ENCODE measurements around the gene CSTPP1.

CSTPP1 gene

DNA sequence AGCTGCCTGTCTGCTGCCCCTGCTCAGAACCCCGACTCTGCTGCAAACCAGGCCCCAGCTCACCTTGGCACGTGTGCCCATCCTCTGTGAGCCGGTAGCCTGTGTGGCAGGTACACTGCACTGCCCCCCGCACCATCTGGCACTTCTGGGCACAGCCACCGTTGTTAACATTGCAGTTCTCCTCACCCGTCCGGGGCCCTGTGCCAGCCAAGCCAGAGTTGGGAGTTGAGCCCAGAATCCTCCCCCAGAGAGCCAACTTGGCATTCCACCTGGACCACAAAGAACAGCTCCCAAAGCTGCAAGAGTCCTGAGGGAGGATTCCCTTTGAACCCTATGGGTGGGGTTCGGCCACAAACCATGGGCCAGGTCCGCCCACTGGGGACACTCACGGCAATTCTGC, 40.7 kb upstream of the CSTPP1 start:
- no peak overlapping the region for H3K27ac ChIP-seq (ENCODE audit: low read depth, low read length, poor library complexity, severe bottlenecking)
- H3K9me2 ChIP-seq (ENCODE audit: low read depth, low read length): no peaks in the 10 kb centered on the region
- no peak overlapping the region for H2AFZ ChIP-seq (ENCODE audit: low read length)
- H3K4me2 ChIP-seq (ENCODE audit: low read length): no peak overlapping the region
- H3K79me2 ChIP-seq (ENCODE audit: insufficient read depth, low read length): no peaks in the 10 kb centered on the region
- H3F3A ChIP-seq (ENCODE audit: insufficient read depth, low read length): no peaks in the 10 kb centered on the region
- peaks cover 37% of the 10 kb centered on the region for H3K36me3 ChIP-seq (ENCODE audit: insufficient read depth, low read length)
- H4K20me1 ChIP-seq (ENCODE audit: insufficient read depth, low read length): no peaks in the 10 kb centered on the region
- H3K27me3 ChIP-seq (ENCODE audit: insufficient read depth, low read length): no peaks in the 10 kb centered on the region
- no peaks in the 10 kb centered on the region for H3K4me1 ChIP-seq (ENCODE audit: insufficient read depth, low read length, severe bottlenecking)
- no peak for TF ChIP-seq EZH2 (IDR thresholded peaks at IDR 0.05; ENCODE audit: borderline replicate concordance, low read length)
- TF ChIP-seq, protein P1, sequence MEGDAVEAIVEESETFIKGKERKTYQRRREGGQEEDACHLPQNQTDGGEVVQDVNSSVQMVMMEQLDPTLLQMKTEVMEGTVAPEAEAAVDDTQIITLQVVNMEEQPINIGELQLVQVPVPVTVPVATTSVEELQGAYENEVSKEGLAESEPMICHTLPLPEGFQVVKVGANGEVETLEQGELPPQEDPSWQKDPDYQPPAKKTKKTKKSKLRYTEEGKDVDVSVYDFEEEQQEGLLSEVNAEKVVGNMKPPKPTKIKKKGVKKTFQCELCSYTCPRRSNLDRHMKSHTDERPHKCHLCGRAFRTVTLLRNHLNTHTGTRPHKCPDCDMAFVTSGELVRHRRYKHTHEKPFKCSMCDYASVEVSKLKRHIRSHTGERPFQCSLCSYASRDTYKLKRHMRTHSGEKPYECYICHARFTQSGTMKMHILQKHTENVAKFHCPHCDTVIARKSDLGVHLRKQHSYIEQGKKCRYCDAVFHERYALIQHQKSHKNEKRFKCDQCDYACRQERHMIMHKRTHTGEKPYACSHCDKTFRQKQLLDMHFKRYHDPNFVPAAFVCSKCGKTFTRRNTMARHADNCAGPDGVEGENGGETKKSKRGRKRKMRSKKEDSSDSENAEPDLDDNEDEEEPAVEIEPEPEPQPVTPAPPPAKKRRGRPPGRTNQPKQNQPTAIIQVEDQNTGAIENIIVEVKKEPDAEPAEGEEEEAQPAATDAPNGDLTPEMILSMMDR (IDR thresholded peaks at IDR 0.05; ENCODE audit: low read length): no peak
- no peak overlapping the region for H3K9ac ChIP-seq (ENCODE audit: low read length)
- no peak overlapping the region for H3K4me3 ChIP-seq (ENCODE audit: low read depth, low read length, poor library complexity, severe bottlenecking)
- H3K9me3 ChIP-seq (ENCODE audit: low read length): no peaks in the 10 kb centered on the region

DNA sequence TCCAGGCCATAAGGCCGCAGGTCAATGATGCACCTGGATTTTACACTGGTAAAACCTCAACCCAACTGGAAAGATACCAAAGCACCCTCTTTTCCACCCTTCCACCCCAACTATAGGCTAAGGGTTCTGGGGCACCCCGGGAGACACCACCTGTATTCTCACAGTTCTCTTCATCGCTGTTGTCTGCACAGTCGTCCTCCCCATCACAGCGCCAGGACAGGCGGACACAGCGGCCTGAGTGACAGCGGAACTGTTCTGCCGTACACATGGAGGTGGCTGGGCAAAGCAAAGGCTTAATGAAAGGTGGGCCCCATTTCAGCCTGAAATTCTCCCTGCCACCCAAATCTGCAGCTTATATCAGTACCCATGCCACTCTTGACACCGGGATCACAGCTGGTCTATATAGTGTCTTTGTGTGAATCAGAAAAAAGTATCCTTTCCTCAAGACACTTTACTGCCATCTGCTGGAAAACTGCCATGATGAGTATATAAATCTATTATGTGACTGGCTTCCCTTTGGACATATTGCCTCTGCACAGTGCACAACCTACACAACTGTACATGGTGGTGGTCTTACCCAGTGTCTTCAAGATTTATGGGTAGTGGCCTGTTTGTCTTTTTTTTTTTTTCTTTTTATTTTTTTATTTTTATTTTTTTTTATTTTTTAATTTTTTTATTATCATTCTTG, 39.7 kb upstream of the CSTPP1 start:
- H3K9me2 ChIP-seq (ENCODE audit: low read depth, low read length): no peaks in the 10 kb centered on the region
- peaks cover 37% of the 10 kb centered on the region for H3K36me3 ChIP-seq (ENCODE audit: insufficient read depth, low read length)
- H3K27me3 ChIP-seq (ENCODE audit: insufficient read depth, low read length): no peaks in the 10 kb centered on the region
- no peak overlapping the region for H3K4me3 ChIP-seq (ENCODE audit: low read depth, low read length, poor library complexity, severe bottlenecking)
- H3K9me3 ChIP-seq (ENCODE audit: low read length): no peaks in the 10 kb centered on the region
- no peak overlapping the region for H2AFZ ChIP-seq (ENCODE audit: low read length)
- no peak overlapping the region for H3K4me2 ChIP-seq (ENCODE audit: low read length)
- H3K79me2 ChIP-seq (ENCODE audit: insufficient read depth, low read length): no peaks in the 10 kb centered on the region
- no peak for TF ChIP-seq EZH2 (IDR thresholded peaks at IDR 0.05; ENCODE audit: borderline replicate concordance, low read length)
- TF ChIP-seq, protein P1 (IDR thresholded peaks at IDR 0.05; ENCODE audit: low read length): peak; percentile 43
- H3K27ac ChIP-seq (ENCODE audit: low read depth, low read length, poor library complexity, severe bottlenecking): no peak overlapping the region
- no peaks in the 10 kb centered on the region for H4K20me1 ChIP-seq (ENCODE audit: insufficient read depth, low read length)
- H3K4me1 ChIP-seq (ENCODE audit: insufficient read depth, low read length, severe bottlenecking): no peaks in the 10 kb centered on the region
- H3F3A ChIP-seq (ENCODE audit: insufficient read depth, low read length): no peaks in the 10 kb centered on the region
- H3K9ac ChIP-seq (ENCODE audit: low read length): no peak overlapping the region

DNA sequence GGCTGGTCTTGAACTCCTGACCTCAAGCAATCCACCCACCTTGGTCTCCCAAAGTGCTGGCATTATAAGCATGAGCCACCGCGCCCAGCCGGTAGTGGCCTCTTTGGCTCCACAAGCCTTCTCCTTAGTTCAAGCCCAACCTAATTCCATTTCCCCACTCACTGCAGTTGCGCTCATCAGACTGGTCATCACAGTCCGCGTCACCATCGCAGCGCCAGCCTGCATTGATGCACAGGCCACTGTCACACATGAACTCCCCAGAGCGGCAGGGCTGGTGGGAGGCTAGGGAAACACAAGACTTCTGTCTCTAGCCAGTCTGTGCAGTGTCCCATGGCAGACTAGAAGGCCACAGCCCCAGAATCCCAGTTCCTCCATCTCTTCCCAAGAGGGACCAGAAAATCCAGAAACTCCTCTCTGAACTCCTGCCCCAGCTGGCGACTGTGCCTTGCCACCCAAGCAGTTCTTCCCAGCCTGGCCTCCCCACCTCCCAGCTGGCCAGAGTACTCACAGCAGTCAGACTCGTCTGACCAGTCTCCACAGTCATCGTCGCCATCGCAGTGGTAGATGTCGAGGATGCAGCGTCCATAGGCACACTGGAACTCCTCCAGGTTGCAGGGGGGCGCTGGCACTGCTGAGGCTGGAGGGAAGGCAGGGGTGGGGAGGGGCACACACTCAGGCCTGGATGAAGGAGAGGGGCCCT, 38.0 kb upstream of the CSTPP1 start:
- TF ChIP-seq, protein P1 (IDR thresholded peaks at IDR 0.05; ENCODE audit: low read length): no peak
- no peak for TF ChIP-seq EZH2 (IDR thresholded peaks at IDR 0.05; ENCODE audit: borderline replicate concordance, low read length)
- no peaks in the 10 kb centered on the region for H3K79me2 ChIP-seq (ENCODE audit: insufficient read depth, low read length)
- H3K36me3 ChIP-seq (ENCODE audit: insufficient read depth, low read length): peaks cover 28% of the 10 kb centered on the region
- no peaks in the 10 kb centered on the region for H3F3A ChIP-seq (ENCODE audit: insufficient read depth, low read length)
- H3K27me3 ChIP-seq (ENCODE audit: insufficient read depth, low read length): no peaks in the 10 kb centered on the region
- no peak overlapping the region for H3K4me2 ChIP-seq (ENCODE audit: low read length)
- H4K20me1 ChIP-seq (ENCODE audit: insufficient read depth, low read length): no peaks in the 10 kb centered on the region
- no peak overlapping the region for H2AFZ ChIP-seq (ENCODE audit: low read length)
- H3K4me3 ChIP-seq (ENCODE audit: low read depth, low read length, poor library complexity, severe bottlenecking): no peak overlapping the region
- H3K27ac ChIP-seq (ENCODE audit: low read depth, low read length, poor library complexity, severe bottlenecking): no peak overlapping the region
- H3K4me1 ChIP-seq (ENCODE audit: insufficient read depth, low read length, severe bottlenecking): peaks cover 2% of the 10 kb centered on the region
- no peaks in the 10 kb centered on the region for H3K9me2 ChIP-seq (ENCODE audit: low read depth, low read length)
- no peak overlapping the region for H3K9ac ChIP-seq (ENCODE audit: low read length)
- no peaks in the 10 kb centered on the region for H3K9me3 ChIP-seq (ENCODE audit: low read length)

All from OCI-LY1 (cell line).